ENCODE data around the gene NGF. TPM values are rescaled to one million over a fixed set of nuclear protein-coding genes. Genes with fewer than 3 reads are reported as not detected.

The NGF gene
- total and polyA plus RNA-seq, 2 of the 4 experiments (the other 2 are of a cell fraction): 12.5 to 21.7 TPM

GRCh38 chr1:115258302-115258866, 79.7 kb downstream of the NGF start:
- ATAC-seq (ENCODE audit: low read depth): peak; percentile 54
- BruUV-seq (replicated peaks): no TSS peak
- Histone ChIP-seq H3K14ac (replicated peaks; ENCODE audit: low read depth, low read length) (no peak overlapping the region), H3K23ac (ENCODE audit: low read depth, low read length) (no peak overlapping the region), H4K5ac (ENCODE audit: low read depth, low read length) (no peak overlapping the region), H3K27me3 (ENCODE audit: control insufficient read depth, insufficient read depth, low read length) (no peaks in the 10 kb centered on the region), H2BK120ac (ENCODE audit: low read depth, low read length) (no peak overlapping the region; the same call in none of the 2 replicates), H3K9me3 (ENCODE audit: control insufficient read depth, insufficient read depth, low read length) (peaks cover 17% of the 10 kb centered on the region), H2AFZ (replicated peaks; ENCODE audit: low read length, poor library complexity) (no peak overlapping the region), H3K9me1 (ENCODE audit: insufficient read depth, low read length) (no peaks in the 10 kb centered on the region), H3K79me1 (ENCODE audit: low read depth in 1 of 2, low read length in 2 of 2) (no peaks in the 10 kb centered on the region), H2BK15ac (ENCODE audit: low read depth, low read length) (peak overlapping the region; percentile 74; the same call in 1 of the 3 replicates), H2AK9ac (replicated peaks; ENCODE audit: low read depth, low read length, poor library complexity) (no peak overlapping the region), H3K9ac (ENCODE audit: low read depth, low read length) (no peak overlapping the region), H3K27ac (ENCODE audit: insufficient read depth, low read length) (no peak overlapping the region), H3K4me2 (ENCODE audit: low read depth, low read length) (no peak overlapping the region), H3K4me3 (ENCODE audit: insufficient read depth, low read depth, low read length) (no peak overlapping the region), H3K4me1 (ENCODE audit: control insufficient read depth, insufficient read depth, low read length) (peaks cover 2% of the 10 kb centered on the region), H3K36me3 (ENCODE audit: control insufficient read depth, insufficient read depth, low read length) (no peaks in the 10 kb centered on the region), H3K4ac (ENCODE audit: low read depth, low read length) (no peak overlapping the region), H4K91ac (ENCODE audit: insufficient read depth, low read depth, low read length) (no peak overlapping the region), H2BK5ac (ENCODE audit: low read depth, low read length, poor library complexity, severe bottlenecking) (peak overlapping the region; percentile 69), H3K18ac (ENCODE audit: low read depth, low read length) (peak overlapping the region; percentile 65; the same call in 1 of the 2 replicates), H3K56ac (ENCODE audit: extremely low read depth, insufficient read depth, low read length) (no peak overlapping the region), H4K20me1 (ENCODE audit: insufficient read depth, low read length) (no peaks in the 10 kb centered on the region), H2BK20ac (ENCODE audit: low read depth, low read length) (no peak overlapping the region), H2AK5ac (ENCODE audit: low read depth, low read length) (no peak overlapping the region), H4K8ac (ENCODE audit: low read depth in 2 of 2, low read length in 2 of 2) (no peak overlapping the region)
- in situ Hi-C loops (cut with MboI; ENCODE audit: low sequenced_read_pairs): no loop called here
- intact Hi-C loops (cut with micrococcal nuclease): loop anchor here (10.0 kb wide), 1 partner anchor 286 kb away; no protein-coding TSS in a partner anchor
- POLR2A ChIA-PET (ENCODE audit: unreplicated experiment): no interaction called here
- dilution Hi-C loops (cut with HindIII; ENCODE audit: low sequenced_read_pairs, unreplicated experiment): no loop called here
- CTCF ChIA-PET: no interaction called here
- peak; percentile 62; the same call in 1 of the 2 replicates for TF ChIP-seq FOS (IDR thresholded peaks at IDR 0.05; ENCODE audit: low read depth, low read length)
- TF ChIP-seq NFE2L2 (IDR thresholded peaks at IDR 0.05; ENCODE audit: low read depth, low read length): peak; percentile 66; the same call in 1 of the 2 replicates
- no peak for TF ChIP-seq CHD1 (IDR thresholded peaks at IDR 0.05; ENCODE audit: low read depth, low read length)
- no peak for TF ChIP-seq MAFK (IDR thresholded peaks at IDR 0.05; ENCODE audit: low read depth, low read length)
- peak; percentile 29 for TF ChIP-seq RCOR1 (IDR thresholded peaks at IDR 0.05; ENCODE audit: insufficient replicate concordance, low read length)
- TF ChIP-seq MXI1 (IDR thresholded peaks at IDR 0.05; ENCODE audit: borderline replicate concordance, low read depth, low read length): no peak
- TF ChIP-seq MAZ (IDR thresholded peaks at IDR 0.05; ENCODE audit: borderline replicate concordance, low read depth, low read length): peak; percentile 94
- no peak for TF ChIP-seq BHLHE40 (IDR thresholded peaks at IDR 0.05; ENCODE audit: low read depth, low read length)
- no peak for TF ChIP-seq SMC3 (IDR thresholded peaks at IDR 0.05; ENCODE audit: low read depth, low read length)
- DNase-seq: peak; percentile 80
- no CpG with 5 or more reads among the region's 3 CpGs for WGBS, 2 experiments (ENCODE audit: extremely low coverage in 2 of 2, insufficient read length in 1 of 2)

Measured in IMR-90 (cell line).